HPDE6-E6E7 (cell line): ENCODE measurements around the gene EIF1.
"Not testable (repeated sequence)": the region's sequence is repeated elsewhere in the genome, so short reads cannot be mapped to it uniquely, and the experiment has no call there.

Source experiments
- DNase-seq: peaks from one replicate; pipeline ENCODE4 v3.0.0; 2011; ENCODE audit warnings: missing footprints; ENCODE audit errors: extremely low spot score

The EIF1 gene

GRCh38 chr17:41700843-41701242, 12.2 kb downstream of the EIF1 start:
- DNase-seq: not testable (repeated sequence)

GRCh38 chr17:41702712-41703111, 14.0 kb downstream of the EIF1 start:
- DNase-seq: no peak

- no peak for DNase-seq
Observed at GRCh38 chr17:41705271-41705991, 16.7 kb downstream of the EIF1 start.

- no peak for DNase-seq
Observed at GRCh38 chr17:41707803-41708669, 19.4 kb downstream of the EIF1 start.

- no peak for DNase-seq
Observed at GRCh38 chr17:41710472-41711090, 21.9 kb downstream of the EIF1 start.

- DNase-seq: no peak
Observed at GRCh38 chr17:41711669-41712400, 23.1 kb downstream of the EIF1 start, which contains the start of gene GAST. Gene GAST, plus strand, starts transcription at chr17:41712331. Its CDS starts 3,106 bp downstream, at chr17:41715437.

- peak; percentile 80 for DNase-seq
Observed at GRCh38 chr17:41717408-41718286, 29.0 kb downstream of the EIF1 start.

- no peak for DNase-seq
Observed at GRCh38 chr17:41718287-41718645, 29.6 kb downstream of the EIF1 start.

GRCh38 chr17:41722231-41722630, 33.5 kb downstream of the EIF1 start:
- no peak for DNase-seq

- no peak for DNase-seq
Observed at GRCh38 chr17:41723801-41724475, 35.3 kb downstream of the EIF1 start.

- no peak for DNase-seq
Observed at GRCh38 chr17:41724476-41725050, 35.9 kb downstream of the EIF1 start.

GRCh38 chr17:41725134-41725533, 36.4 kb downstream of the EIF1 start:
- DNase-seq: no peak

- no peak for DNase-seq
Observed at GRCh38 chr17:41728056-41728455, 39.4 kb downstream of the EIF1 start.

- DNase-seq: no peak
Observed at GRCh38 chr17:41730479-41730878, 41.8 kb downstream of the EIF1 start.

GRCh38 chr17:41731836-41732235, 43.2 kb downstream of the EIF1 start:
- DNase-seq: no peak

GRCh38 chr17:41733348-41734138, 44.9 kb downstream of the EIF1 start:
- DNase-seq: no peak

- peak; percentile 53 for DNase-seq
Observed at GRCh38 chr17:41734139-41734948, 45.7 kb downstream of the EIF1 start, which contains the start of gene HAP1. Gene HAP1, minus strand, starts transcription at chr17:41734643. Its CDS starts 9 bp downstream, at chr17:41734634.

- DNase-seq: no peak
Observed at GRCh38 chr17:41734949-41735313, 46.2 kb downstream of the EIF1 start.
